CD4-positive, alpha-beta T cell (primary cell): ENCODE results near the gene RYK. TPM values are rescaled to one million over a fixed set of nuclear protein-coding genes. Genes with fewer than 3 reads are reported as not detected.

Experiments used
- ATAC-seq: fragments of 200-7000 bp; cut with Tn5 transposase; one replicate; pipeline ENCODE4 v1.10.0; 2022; ENCODE audit warnings: mild to moderate bottlenecking; ENCODE audit not compliant: poor library complexity
- CTCF ChIA-PET: fragments of 350-600 bp; sonication (Branson Sonifier 250); formaldehyde crosslinking; loops from one replicate; lab custom pipeline; 2021; ENCODE audit warnings: antibody characterized with exemption, inconsistent platforms; lab: Charles Lee
- POLR2A ChIA-PET: fragments of 350-600 bp; sonication (Branson Sonifier 250); formaldehyde crosslinking; loops from one replicate; lab custom pipeline; 2021; ENCODE audit warnings: antibody characterized with exemption, inconsistent platforms; lab: Charles Lee
- DNase-seq, 14 experiments: peaks; one replicate each; pipeline ENCODE4 v3.0.0-alpha.2; 2013 to 2020; ENCODE audit warnings: mixed read lengths in 2 of 14
- H3K27ac ChIP-seq, 2 donors: one replicate each; pipeline versions ENCODE4 v1.5.1 to v1.7.0; 2013; ENCODE audit warnings: low read length in 2 of 2, low read depth in 1 of 2, mild to moderate bottlenecking in 1 of 2
- H3K27me3 ChIP-seq, 2 experiments: 1 replicate in 1 of 2; 2 replicates in 1 of 2; pipeline versions ENCODE4 v1.6.1 to v1.7.0; 2013; ENCODE audit warnings: low read length in 2 of 2, control low read depth in 1 of 2, mild to moderate bottlenecking in 1 of 2, moderate library complexity in 1 of 2; ENCODE audit not compliant: insufficient read depth in 2 of 2, control insufficient read depth in 1 of 2
- H3K36me3 ChIP-seq: one replicate; pipeline ENCODE4 v1.6.1; 2013; ENCODE audit warnings: low read length, control low read depth; ENCODE audit not compliant: insufficient read depth
- H3K4me1 ChIP-seq: one replicate; pipeline ENCODE4 v1.6.1; 2013; ENCODE audit warnings: low read length, control low read depth; ENCODE audit not compliant: insufficient read depth
- H3K4me3 ChIP-seq: one replicate; pipeline ENCODE4 v1.5.1; 2013; ENCODE audit warnings: mild to moderate bottlenecking, low read length, moderate library complexity
- H3K9me3 ChIP-seq, 2 experiments: 1 replicate in 1 of 2; 2 replicates in 1 of 2; pipeline versions ENCODE4 v1.6.1 to v1.7.0; 2013; ENCODE audit warnings: low read length in 2 of 2, mild to moderate bottlenecking in 2 of 2, control low read depth in 1 of 2, moderate library complexity in 1 of 2; ENCODE audit not compliant: control insufficient read depth in 1 of 2, insufficient read depth in 1 of 2
- H3K27ac Mint-ChIP-seq: one replicate; pipeline ENCODE4 v1.8.0; 2020; ENCODE audit warnings: mixed read lengths
- H3K27me3 Mint-ChIP-seq: one replicate; pipeline ENCODE4 v1.8.0; 2021; ENCODE audit warnings: mixed read lengths
- H3K36me3 Mint-ChIP-seq: one replicate; pipeline ENCODE4 v1.8.0; 2021; ENCODE audit warnings: low read depth, mixed read lengths
- H3K4me1 Mint-ChIP-seq: one replicate; pipeline ENCODE4 v1.8.0; 2021; ENCODE audit warnings: low read depth, mixed read lengths
- H3K4me3 Mint-ChIP-seq: one replicate; pipeline ENCODE4 v1.8.0; 2020; ENCODE audit warnings: mild to moderate bottlenecking, mixed read lengths
- H3K9me3 Mint-ChIP-seq: one replicate; pipeline ENCODE4 v1.8.0; 2020; ENCODE audit warnings: mixed read lengths
- CTCF ChIP-seq: fragments of 200-600 bp; IDR thresholded peaks from one replicate; pipeline ENCODE4 v1.8.0; 2022; ENCODE audit warnings: antibody characterized with exemption, mild to moderate bottlenecking
- intact Hi-C, 2 experiments: fragments of 100-400 bp; cut with DNase I in 1 of 2; cut with micrococcal nuclease in 1 of 2; formaldehyde crosslinking; loops; one replicate each; pipeline versions ENCODE4 v1.15.1 to v1.9.0; 2023 to 2025; cut with DNase I, micrococcal nuclease
- polyA plus RNA-seq, 2 donors: library from polyadenylated mRNA; unstranded; fragments of 120-200 nt; gene quantifications; one replicate each; pipeline ENCODE4 v1.2.1, GENCODE V29; 2013
- total RNA-seq, 174 experiments: library from RNA in 2 of 174; stranded (reverse) in 2 of 174; gene quantifications; one replicate each; pipeline ENCODE4 v1.2.3 and lab custom pipeline; 2021 to 2026

Gene RYK
- total RNA-seq (10 to 100 TPM; 57.6 to 59.2 TPM), total RNA-seq (lab: John Stamatoyannopoulos, UW) (36.4 to 90.8 (median 60.6) reads per million in 172 experiments)
- polyA plus RNA-seq (2013, experiment 1 of 2) = 38.0 TPM
- polyA plus RNA-seq (2013, experiment 2 of 2) = 40.0 TPM

DNA sequence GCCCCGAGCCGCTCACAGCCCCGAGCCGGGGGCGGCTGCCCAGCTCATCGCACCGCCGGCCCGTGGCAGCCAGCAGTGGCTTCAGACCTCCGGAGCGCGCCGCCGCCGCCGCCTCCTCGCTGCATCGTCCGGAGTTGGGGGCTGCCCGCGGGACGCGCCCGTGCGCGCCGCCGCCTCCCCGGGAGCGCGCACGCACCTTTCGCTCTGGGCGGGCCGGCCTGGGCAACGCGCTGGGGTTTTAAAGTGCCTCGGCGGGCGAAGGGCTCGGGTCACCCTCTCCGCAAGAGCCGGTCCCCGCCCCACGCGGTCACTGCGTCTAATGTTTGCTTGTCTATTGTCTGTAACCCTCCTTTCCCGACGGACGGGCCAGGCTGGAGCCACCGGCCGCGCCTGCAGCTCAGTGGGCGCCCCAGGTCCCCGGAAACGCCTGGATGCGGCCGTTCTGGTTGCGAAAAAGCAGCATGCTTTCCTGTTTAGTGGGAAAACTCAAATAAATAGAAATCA, at the start of gene RYK:
Gene RYK (minus strand): TSS at position 143 of the 504 bp plus-strand sequence. CDS start 205 bp downstream, outside the sequence.
- H3K4me1 ChIP-seq = peaks cover 15% of the 10 kb centered on the region
- peak within 1 kb of the TSS; percentile 87 for H3K4me3 ChIP-seq
- peak; percentile 38 to 90 (median 67) for DNase-seq
- H3K27ac ChIP-seq = peak within 1 kb of the TSS; percentile 58 to 77
- Mint-ChIP-seq H3K36me3 (peaks cover 32% of the 10 kb centered on the region), H3K4me3 (peak within 1 kb of the TSS; percentile 98), H3K4me1 (peaks cover 61% of the 10 kb centered on the region), H3K27me3 (no peaks in the 10 kb centered on the region), H3K27ac (peak within 1 kb of the TSS; percentile 96), H3K9me3 (no peaks in the 10 kb centered on the region)
- no peak for TF ChIP-seq CTCF
- no peaks in the 10 kb centered on the region for H3K9me3 ChIP-seq
- intact Hi-C loops = loop anchor here (2.0 to 5.0 kb wide), 6 partner anchors 38 to 1528 kb away; partner anchors contain the start of genes ANAPC13 (in 1 of the 2), CEP63 (in 1 of the 2) and NPHP3 (in 1 of the 2)
- ATAC-seq = peak; percentile 63
- H3K27me3 ChIP-seq = no peaks in the 10 kb centered on the region
- POLR2A ChIA-PET = interaction anchor here (0.7 to 1.9 kb wide), 8 partner anchors 9 to 236 kb away, joined by 3 to 22 read pairs (median 4); partner anchors contain the start of genes AMOTL2, ANAPC13 and CEP63
- CTCF ChIA-PET = interaction anchor here (2.1 to 2.9 kb wide), 2 partner anchors 10 to 38 kb away, joined by 7 to 11 read pairs; no protein-coding TSS in a partner anchor
- no peaks in the 10 kb centered on the region for H3K36me3 ChIP-seq

DNA sequence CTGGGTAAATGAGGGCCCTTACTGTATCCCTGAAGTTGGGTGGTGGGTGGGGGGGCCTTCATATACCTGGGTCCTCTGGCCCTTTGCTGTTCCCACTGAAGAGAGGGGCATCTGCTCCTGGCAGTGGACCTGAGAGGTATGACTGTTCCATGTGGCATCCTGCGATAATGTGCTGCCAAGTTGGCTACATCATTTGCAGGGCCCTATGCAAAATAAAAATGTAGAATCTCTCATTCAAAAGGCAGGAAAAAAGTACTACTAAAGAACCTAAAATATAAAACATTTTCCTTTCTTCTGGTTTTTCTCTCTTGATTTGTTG, 49.2 kb upstream of the RYK start:
- Histone ChIP-seq H3K4me3 (no peak overlapping the region), H3K9me3 (no peaks in the 10 kb centered on the region), H3K4me1 (peaks cover under 1% of the 10 kb centered on the region), H3K27ac (no peak overlapping the region), H3K36me3 (no peaks in the 10 kb centered on the region), H3K27me3 (no peaks in the 10 kb centered on the region)
- DNase-seq (no peak), ATAC-seq (no peak)
- H3K27ac Mint-ChIP-seq = no peak overlapping the region
- no peaks in the 10 kb centered on the region for H3K36me3 Mint-ChIP-seq
- no peaks in the 10 kb centered on the region for H3K4me1 Mint-ChIP-seq
- H3K4me3 Mint-ChIP-seq = no peak overlapping the region
- intact Hi-C loops = loop anchor here in 1 of 2 experiments (2.0 to 5.0 kb wide), 2 partner anchors 48 to 87 kb away; partner anchors contain the start of gene RYK
- no peak for TF ChIP-seq CTCF
- POLR2A ChIA-PET = no interaction called here
- CTCF ChIA-PET = no interaction called here
- H3K9me3 Mint-ChIP-seq = no peaks in the 10 kb centered on the region
- peaks cover 18% of the 10 kb centered on the region for H3K27me3 Mint-ChIP-seq

DNA sequence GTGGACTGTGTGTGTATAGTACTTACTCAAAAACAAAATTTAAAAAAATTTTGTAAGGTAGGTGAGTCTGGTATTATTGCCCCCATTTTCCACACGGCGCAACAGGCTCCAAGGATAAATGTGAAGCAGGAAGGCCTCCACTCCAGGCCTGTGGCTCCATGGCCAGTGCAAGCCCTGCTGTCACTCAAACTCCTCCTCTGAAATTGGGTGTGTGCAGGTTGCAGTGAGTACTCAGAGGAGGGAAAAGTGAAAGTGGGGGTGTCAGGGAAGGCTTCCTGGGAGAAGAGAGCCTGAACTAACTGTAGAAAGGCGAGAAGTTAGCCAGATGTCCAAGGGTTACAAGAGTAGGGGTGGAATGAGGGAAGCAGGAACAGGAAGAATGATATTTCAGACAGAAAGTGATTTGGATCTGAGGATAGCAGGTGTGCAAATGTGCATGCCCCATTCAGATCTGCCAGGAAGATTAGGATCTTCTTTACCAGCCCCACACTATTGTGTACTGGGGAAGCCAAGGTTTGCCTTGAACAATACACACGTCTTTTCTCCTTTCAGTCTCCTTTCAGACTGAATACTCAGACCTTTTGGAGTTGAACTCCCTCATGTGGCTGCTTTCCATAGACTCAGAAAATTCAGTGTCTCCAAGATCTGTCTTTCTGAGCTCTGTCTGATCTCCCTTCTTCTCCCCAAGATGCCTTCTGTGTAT, 48.7 kb upstream of the RYK start:
- CTCF ChIA-PET = no interaction called here
- H3K27ac Mint-ChIP-seq = no peak overlapping the region
- H3K4me3 Mint-ChIP-seq = no peak overlapping the region

More for the DNA sequence above, 48.7 kb upstream of the RYK start:
- POLR2A ChIA-PET = no interaction called here
- H3K27ac ChIP-seq = no peak overlapping the region
- H3K27me3 ChIP-seq = no peaks in the 10 kb centered on the region
- H3K4me1 Mint-ChIP-seq = no peaks in the 10 kb centered on the region
- ATAC-seq (no peak), DNase-seq (peak in 1 of 14 experiments; percentile 11)
- no peaks in the 10 kb centered on the region for H3K9me3 Mint-ChIP-seq
- intact Hi-C loops = loop anchor here in 1 of 2 experiments (2.0 kb wide), 1 partner anchor 87 kb away; no protein-coding TSS in a partner anchor
- H3K4me1 ChIP-seq = peaks cover 5% of the 10 kb centered on the region
- no peaks in the 10 kb centered on the region for H3K9me3 ChIP-seq
- H3K36me3 ChIP-seq = no peaks in the 10 kb centered on the region
- H3K36me3 Mint-ChIP-seq = no peaks in the 10 kb centered on the region
- peaks cover 13% of the 10 kb centered on the region for H3K27me3 Mint-ChIP-seq
- no peak for TF ChIP-seq CTCF
- H3K4me3 ChIP-seq = no peak overlapping the region
